ENCODE data around the gene PPP1R1B. TPM values are rescaled to one million over a fixed set of nuclear protein-coding genes. Genes with fewer than 3 reads are reported as not detected.

Gene PPP1R1B
- total and polyA plus RNA-seq, 2 experiments from 2014 or later = 3.4 to 5.4 TPM

DNA sequence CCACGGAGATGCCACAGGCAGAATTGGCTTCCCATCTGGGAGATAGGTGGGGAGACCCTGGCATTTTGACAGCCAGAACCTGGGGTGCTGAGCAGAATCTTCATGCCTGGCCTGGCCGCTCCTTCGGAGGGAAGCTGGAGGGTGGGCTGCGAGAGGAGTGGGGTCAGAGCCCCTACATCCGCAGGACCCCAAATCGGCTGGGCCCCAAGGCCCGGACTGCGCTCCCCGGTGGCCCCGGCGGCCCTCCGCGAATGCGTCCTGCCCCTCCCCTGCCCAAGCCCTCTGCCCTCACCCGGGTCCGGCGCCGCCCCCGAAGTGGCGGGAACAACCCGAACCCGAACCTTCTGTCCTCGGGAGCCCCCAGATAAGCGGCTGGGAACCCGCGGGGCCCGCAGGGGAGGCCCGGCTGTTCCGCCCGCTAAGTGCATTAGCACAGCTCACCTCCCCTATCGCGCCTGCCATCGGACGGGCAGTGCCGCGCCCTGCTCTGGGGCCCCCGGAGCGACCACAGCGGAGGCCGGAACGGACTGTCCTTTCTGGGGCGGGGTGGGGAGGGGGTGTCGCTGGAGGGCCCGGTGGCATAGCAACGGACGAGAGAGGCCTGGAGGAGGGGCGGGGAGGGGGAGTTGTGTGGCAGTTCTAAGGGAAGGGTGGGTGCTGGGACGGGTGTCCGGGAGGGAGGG lies 40.7 kb downstream of the PPP1R1B start:
- 0 out of 2 replicates have a peak overlapping the region, but pooled peaks have one; percentile 43 for H2AFZ ChIP-seq
- H3K4me1 Mint-ChIP-seq = peaks cover 46% of the 10 kb centered on the region
- H3K4me3 ChIP-seq = peak overlapping the region; percentile 64
- peaks cover 31% of the 10 kb centered on the region for H3K27me3 Mint-ChIP-seq (ENCODE audit: insufficient read depth, low read depth, poor library complexity)
- H3K36me3 ChIP-seq (ENCODE audit: insufficient read depth) = no peaks in the 10 kb centered on the region
- H3K27ac ChIP-seq (ENCODE audit: low read depth) = no peak overlapping the region
- H3F3A ChIP-seq (replicated peaks; ENCODE audit: low read depth) = peaks cover 3% of the 10 kb centered on the region
- H3K4me1 ChIP-seq (ENCODE audit: insufficient read depth) = peaks cover 46% of the 10 kb centered on the region
- H3K4me3 Mint-ChIP-seq = peak overlapping the region; percentile 68
- no peaks in the 10 kb centered on the region; the same call in 2 of the 3 replicates for H3K36me3 Mint-ChIP-seq (ENCODE audit: low read depth)
- peak; percentile 5 for ATAC-seq
- H4K20me1 ChIP-seq (replicated peaks; ENCODE audit: insufficient read depth) = no peaks in the 10 kb centered on the region; the same call in 1 of the 2 replicates
- peak; percentile 48 for DNase-seq (ENCODE audit: low spot score)
- H3K4me2 ChIP-seq = peak overlapping the region; percentile 90
- no peaks in the 10 kb centered on the region for H3K79me2 ChIP-seq (replicated peaks; ENCODE audit: insufficient read depth)
- no peak overlapping the region for H3K27ac Mint-ChIP-seq
- H3K9me3 Mint-ChIP-seq = no peaks in the 10 kb centered on the region; the same call in 2 of the 3 replicates
- H3K27me3 ChIP-seq (ENCODE audit: insufficient read depth) = peaks cover 41% of the 10 kb centered on the region
- no peaks in the 10 kb centered on the region for H3K9me2 ChIP-seq (ENCODE audit: insufficient read depth)
- no peak for TF ChIP-seq ZNF331 (CRISPR knock-in tag; IDR thresholded peaks at IDR 0.05; ENCODE audit: low read depth)

DNA sequence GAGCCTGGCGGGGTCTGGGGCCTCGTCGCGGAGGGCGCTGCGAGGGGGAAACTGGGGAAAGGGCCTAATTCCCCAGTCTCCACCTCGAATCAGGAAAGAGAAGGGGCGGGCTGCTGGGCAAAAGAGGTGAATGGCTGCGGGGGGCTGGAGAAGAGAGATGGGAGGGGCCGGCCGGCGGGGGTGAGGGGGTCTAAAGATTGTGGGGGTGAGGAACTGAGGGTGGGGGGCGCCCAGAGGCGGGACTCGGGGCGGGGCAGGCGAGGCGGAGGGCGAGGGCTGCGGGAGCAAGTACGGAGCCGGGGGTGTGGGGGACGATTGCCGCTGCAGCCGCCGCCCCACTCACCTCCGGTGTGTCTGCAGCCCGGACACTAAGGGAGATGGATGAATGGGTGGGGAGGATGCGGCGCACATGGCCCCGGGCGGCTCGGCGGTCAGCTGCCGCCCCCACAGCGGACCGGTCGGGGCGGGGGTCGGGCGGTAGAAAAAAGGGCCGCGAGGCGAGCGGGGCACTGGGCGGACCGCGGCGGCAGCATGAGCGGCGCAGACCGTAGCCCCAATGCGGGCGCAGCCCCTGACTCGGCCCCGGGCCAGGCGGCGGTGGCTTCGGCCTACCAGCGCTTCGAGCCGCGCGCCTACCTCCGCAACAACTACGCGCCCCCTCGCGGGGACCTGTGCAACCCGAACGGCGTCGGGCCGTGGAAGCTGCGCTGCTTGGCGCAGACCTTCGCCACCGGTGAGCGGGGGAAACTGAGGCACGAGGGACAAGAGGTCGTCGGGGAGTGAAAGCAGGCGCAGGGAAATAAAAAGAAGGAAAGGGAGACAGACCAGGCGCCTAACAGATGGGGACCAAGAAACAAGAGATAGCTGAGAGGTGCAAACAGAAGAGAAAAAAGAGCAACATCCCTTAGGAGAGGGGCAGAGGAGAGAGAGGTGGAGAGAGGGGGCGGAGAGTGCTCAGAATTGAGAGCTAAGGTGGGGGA lies 41.5 kb downstream of the PPP1R1B start, which contains the start of gene PNMT:
PNMT (plus strand) TSS at position 509 of the 980 bp plus-strand sequence; CDS start at position 532, 23 bp downstream.
- H3K36me3 Mint-ChIP-seq (ENCODE audit: low read depth) = no peaks in the 10 kb centered on the region; the same call in 2 of the 3 replicates
- TF ChIP-seq, protein P1, sequence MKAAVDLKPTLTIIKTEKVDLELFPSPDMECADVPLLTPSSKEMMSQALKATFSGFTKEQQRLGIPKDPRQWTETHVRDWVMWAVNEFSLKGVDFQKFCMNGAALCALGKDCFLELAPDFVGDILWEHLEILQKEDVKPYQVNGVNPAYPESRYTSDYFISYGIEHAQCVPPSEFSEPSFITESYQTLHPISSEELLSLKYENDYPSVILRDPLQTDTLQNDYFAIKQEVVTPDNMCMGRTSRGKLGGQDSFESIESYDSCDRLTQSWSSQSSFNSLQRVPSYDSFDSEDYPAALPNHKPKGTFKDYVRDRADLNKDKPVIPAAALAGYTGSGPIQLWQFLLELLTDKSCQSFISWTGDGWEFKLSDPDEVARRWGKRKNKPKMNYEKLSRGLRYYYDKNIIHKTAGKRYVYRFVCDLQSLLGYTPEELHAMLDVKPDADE (IDR thresholded peaks at IDR 0.05) = no peak
- TF ChIP-seq STAT1 (IDR thresholded peaks at IDR 0.05; ENCODE audit: unreplicated experiment) (no peak), NANOG (IDR thresholded peaks at IDR 0.05; ENCODE audit: borderline replicate concordance) (no peak), EZH2 (IDR thresholded peaks at IDR 0.05; ENCODE audit: low read depth, unreplicated experiment) (peak; percentile 47), JUNB (IDR thresholded peaks at IDR 0.05; ENCODE audit: unreplicated experiment) (no peak), POLR2AphosphoS5 (IDR thresholded peaks at IDR 0.05; ENCODE audit: low read depth) (no peak), CREB1 (CRISPR knock-in tag; IDR thresholded peaks at IDR 0.05; ENCODE audit: low read depth) (peak; percentile 15; the same call in 1 of the 2 replicates)
- TF ChIP-seq, protein P2, sequence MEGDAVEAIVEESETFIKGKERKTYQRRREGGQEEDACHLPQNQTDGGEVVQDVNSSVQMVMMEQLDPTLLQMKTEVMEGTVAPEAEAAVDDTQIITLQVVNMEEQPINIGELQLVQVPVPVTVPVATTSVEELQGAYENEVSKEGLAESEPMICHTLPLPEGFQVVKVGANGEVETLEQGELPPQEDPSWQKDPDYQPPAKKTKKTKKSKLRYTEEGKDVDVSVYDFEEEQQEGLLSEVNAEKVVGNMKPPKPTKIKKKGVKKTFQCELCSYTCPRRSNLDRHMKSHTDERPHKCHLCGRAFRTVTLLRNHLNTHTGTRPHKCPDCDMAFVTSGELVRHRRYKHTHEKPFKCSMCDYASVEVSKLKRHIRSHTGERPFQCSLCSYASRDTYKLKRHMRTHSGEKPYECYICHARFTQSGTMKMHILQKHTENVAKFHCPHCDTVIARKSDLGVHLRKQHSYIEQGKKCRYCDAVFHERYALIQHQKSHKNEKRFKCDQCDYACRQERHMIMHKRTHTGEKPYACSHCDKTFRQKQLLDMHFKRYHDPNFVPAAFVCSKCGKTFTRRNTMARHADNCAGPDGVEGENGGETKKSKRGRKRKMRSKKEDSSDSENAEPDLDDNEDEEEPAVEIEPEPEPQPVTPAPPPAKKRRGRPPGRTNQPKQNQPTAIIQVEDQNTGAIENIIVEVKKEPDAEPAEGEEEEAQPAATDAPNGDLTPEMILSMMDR (conservative IDR thresholded peaks at IDR 0.05; ENCODE audit: low read depth in 2 of 2) = peak; percentile 60 to 76
- no peak within 1 kb of the TSS for H3K27ac Mint-ChIP-seq
- H3K9me3 Mint-ChIP-seq = no peaks in the 10 kb centered on the region; the same call in 2 of the 3 replicates
- H3K4me3 ChIP-seq = peak within 1 kb of the TSS; percentile 64
- H3K4me3 Mint-ChIP-seq = peak within 1 kb of the TSS; percentile 68
- H3K4me2 ChIP-seq = peak within 1 kb of the TSS; percentile 90
- H3K79me2 ChIP-seq (replicated peaks; ENCODE audit: insufficient read depth) = no peaks in the 10 kb centered on the region
- ATAC-seq = peak; percentile 43
- H2AFZ ChIP-seq = peak within 1 kb of the TSS; percentile 69
- no peaks in the 10 kb centered on the region; the same call in 1 of the 2 replicates for H4K20me1 ChIP-seq (replicated peaks; ENCODE audit: insufficient read depth)
- DNase-seq (ENCODE audit: low spot score) = peak; percentile 90
- peaks cover 32% of the 10 kb centered on the region for H3K27me3 Mint-ChIP-seq (ENCODE audit: insufficient read depth, low read depth, poor library complexity)
- peaks cover 3% of the 10 kb centered on the region; the same call in 1 of the 2 replicates for H3F3A ChIP-seq (replicated peaks; ENCODE audit: low read depth)
- H3K27me3 ChIP-seq (ENCODE audit: insufficient read depth) = peaks cover 41% of the 10 kb centered on the region
- H3K36me3 ChIP-seq (ENCODE audit: insufficient read depth) = no peaks in the 10 kb centered on the region
- H3K27ac ChIP-seq (ENCODE audit: low read depth) = no peak within 1 kb of the TSS
- peaks cover 40% of the 10 kb centered on the region for H3K4me1 Mint-ChIP-seq
- H3K4me1 ChIP-seq (ENCODE audit: insufficient read depth) = peaks cover 39% of the 10 kb centered on the region
- H3K9me2 ChIP-seq (ENCODE audit: insufficient read depth) = no peaks in the 10 kb centered on the region

Data from GM23338 (cell line).